GM21515 (cell line): Measurements from ENCODE around the gene XRCC1.

Source experiments
- ATAC-seq: cut with Tn5 transposase; IDR thresholded peaks from one replicate; pipeline ENCODE4 v1.9.1; 2021; ENCODE audit not compliant: unreplicated experiment

The XRCC1 gene

GRCh38 chr19:43546581-43546980 lies 28.7 kb downstream of the XRCC1 start:
- ATAC-seq, result no peak

GRCh38 chr19:43545981-43546380 lies 29.3 kb downstream of the XRCC1 start:
- ATAC-seq, result no peak

- no peak for ATAC-seq
Measured at GRCh38 chr19:43545276-43545675, 30.1 kb downstream of the XRCC1 start.

GRCh38 chr19:43544077-43544476 lies 31.2 kb downstream of the XRCC1 start:
- no peak for ATAC-seq

- ATAC-seq, result no peak
Measured at GRCh38 chr19:43541920-43542650, 33.2 kb downstream of the XRCC1 start.

- ATAC-seq, result no peak
Measured at GRCh38 chr19:43540381-43540780, 34.9 kb downstream of the XRCC1 start.

- no peak for ATAC-seq
Measured at GRCh38 chr19:43538922-43539321, 36.4 kb downstream of the XRCC1 start.

- no peak for ATAC-seq
Measured at GRCh38 chr19:43534816-43535761, 40.2 kb downstream of the XRCC1 start.

GRCh38 chr19:43534305-43534815 lies 41.0 kb downstream of the XRCC1 start:
- ATAC-seq, result no peak

- peak; percentile 65 for ATAC-seq
Measured at GRCh38 chr19:43533546-43534304, 41.6 kb downstream of the XRCC1 start.

GRCh38 chr19:43532962-43533545 lies 42.3 kb downstream of the XRCC1 start, which contains the start of gene ZNF575:
Gene ZNF575 (plus strand): TSS chr19:43533188. CDS start chr19:43534423, 1,235 bp downstream.
- peak; percentile 53 for ATAC-seq

- ATAC-seq, result peak; percentile 10
Measured at GRCh38 chr19:43532571-43532961, 42.8 kb downstream of the XRCC1 start.

GRCh38 chr19:43527860-43528622 lies 47.3 kb downstream of the XRCC1 start:
- ATAC-seq, result no peak

GRCh38 chr19:43526884-43527859 lies 48.2 kb downstream of the XRCC1 start, which contains the start of gene ETHE1:
Gene ETHE1 (minus strand): TSS chr19:43527201. CDS start chr19:43527177, 24 bp downstream.
- peak; percentile 61 for ATAC-seq

- no peak for ATAC-seq
Measured at GRCh38 chr19:43525836-43526771, 49.2 kb downstream of the XRCC1 start.

- ATAC-seq, result no peak
Measured at GRCh38 chr19:43524922-43525835, 50.1 kb downstream of the XRCC1 start.
